Purkinje cell (primary cell): ENCODE measurements around the gene C2CD3. TPM values are rescaled to one million over a fixed set of nuclear protein-coding genes. Genes with fewer than 3 reads are reported as not detected.

Source experiments
- polyA plus RNA-seq: library from polyadenylated mRNA; unstranded; fragments of >200 nt; fragmentation: Nextera tagmentation; gene quantifications from 2 replicates; pipeline ENCODE4 v1.2.1, GENCODE V29; 2014

The C2CD3 gene, protein sequence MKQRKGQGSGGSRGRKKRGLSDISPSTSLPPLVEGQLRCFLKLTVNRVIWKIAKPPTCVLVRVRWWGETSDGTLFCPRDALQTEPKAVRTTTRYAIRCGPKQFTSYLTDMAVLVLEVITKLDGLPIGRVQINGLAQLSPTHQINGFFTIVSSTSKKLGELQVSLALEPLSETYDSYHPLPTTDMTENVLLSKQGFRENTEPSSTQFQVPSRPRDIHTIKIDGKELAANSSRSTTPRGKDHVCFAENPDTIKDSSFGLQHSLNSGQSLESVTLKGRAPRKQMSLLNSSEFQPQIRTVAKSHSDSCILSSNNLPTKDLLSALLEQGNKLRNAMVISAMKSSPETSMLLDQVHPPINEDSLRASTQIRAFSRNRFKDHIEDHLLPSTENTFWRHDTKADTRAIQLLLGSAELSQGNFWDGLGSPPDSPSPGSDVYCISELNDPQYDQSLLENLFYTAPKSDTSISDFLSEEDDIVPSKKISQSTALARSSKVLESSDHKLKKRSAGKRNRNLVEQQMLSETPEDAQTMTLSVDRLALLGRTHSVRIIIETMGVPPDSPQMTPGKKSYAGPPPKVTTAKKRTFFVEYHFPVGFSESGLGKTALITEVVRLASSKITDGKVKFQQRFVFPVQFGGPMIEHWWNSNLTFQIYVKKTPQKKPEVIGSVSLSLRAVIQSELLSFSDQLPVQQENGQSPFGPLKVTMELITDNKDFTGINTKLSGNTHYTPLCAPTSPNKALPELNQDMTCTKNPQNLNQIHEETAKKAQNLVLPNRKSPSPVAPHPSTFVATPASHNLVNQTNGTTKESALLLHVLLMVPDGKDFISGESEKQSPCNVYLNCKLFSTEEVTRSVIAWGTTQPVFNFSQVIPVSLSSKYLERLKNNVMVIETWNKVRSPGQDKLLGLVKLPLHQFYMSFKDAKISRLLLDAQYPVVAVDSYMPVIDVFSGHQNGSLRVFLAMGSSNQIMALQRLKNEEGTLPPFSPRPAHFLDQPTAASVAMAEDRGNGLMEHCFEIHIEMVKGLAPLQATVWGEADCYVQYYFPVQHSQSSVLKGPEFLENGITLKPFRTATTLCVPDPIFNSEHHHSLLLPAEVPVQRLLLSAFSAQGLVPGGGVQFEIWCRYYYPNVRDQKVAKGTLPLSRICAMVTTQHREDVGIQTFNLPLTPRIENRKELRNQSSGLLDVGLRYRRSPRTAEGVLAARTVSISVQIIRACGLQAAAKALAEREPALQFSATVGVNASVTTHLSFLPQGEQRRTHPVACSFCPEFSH (N-terminal part only)
- polyA plus RNA-seq: 5.3 and 6.6 TPM in 2 replicates

GRCh38 chr11:74170694-74171629 is at the start of gene C2CD3, which contains the start of gene PPME1:
C2CD3 (minus strand) TSS chr11:74171002; CDS start chr11:74170792, 210 bp downstream.
PPME1 (plus strand) TSS chr11:74171289; CDS start chr11:74171422, 133 bp downstream.

DNA sequence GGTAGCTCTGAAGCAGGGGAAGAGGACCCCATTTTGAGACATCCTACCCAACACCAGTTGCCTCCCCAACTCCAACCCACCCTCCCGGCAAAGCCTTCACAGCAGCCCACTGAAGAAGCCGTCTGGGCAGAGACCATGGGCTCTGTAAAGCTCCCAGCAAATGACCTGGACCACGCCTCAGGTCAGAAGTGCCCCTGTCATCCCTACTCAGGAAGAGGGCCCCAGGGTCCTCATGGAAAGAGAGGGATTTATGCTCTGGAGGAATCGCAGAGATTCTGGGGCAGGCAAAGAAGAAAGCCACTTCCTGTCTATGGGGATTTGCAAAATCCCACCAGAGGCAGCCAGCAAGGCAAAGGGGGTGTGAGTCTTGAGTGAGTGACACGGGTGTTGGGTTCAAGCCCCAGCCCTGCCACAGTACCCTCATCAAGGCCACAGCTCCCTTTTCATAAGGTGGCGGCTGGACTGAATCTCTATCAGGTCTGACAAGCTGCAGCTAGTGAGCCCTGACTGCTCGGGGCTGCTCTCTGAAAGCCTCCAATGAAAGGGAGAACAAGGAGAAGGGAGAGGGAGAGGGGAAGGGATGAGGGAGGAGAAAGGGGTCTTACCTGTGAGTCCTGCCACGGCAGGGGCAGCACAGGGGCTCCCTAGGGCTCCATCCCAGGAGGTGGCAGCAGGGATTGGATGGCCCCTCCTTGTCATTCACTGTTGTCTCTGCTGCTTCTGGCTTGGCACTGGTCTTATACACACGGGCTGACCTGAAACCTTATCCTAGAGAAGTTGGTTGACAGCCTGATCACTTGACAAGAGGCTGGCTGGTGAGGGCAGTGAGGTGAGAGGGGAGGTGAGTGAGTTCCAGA is 162.2 kb downstream of the C2CD3 start, which contains the start of gene UCP3:
UCP3 (minus strand) TSS at position 713 of the 857 bp plus-strand sequence. CDS start 2,043 bp downstream, outside the sequence.

GRCh38 chr11:73982595-73982989 is 188.2 kb downstream of the C2CD3 start, which contains the start of gene UCP2:
UCP2 (minus strand) TSS chr11:73982843; CDS start chr11:73978378, 4,465 bp downstream.

Other genes starting within 250 kb of the C2CD3 start
- not detected in 2 replicates for gene DNAJB13, start 220.0 kb downstream of the C2CD3 start, polyA plus RNA-seq
- not detected in 2 replicates for gene UCP2, start 188.2 kb downstream of the C2CD3 start, polyA plus RNA-seq
- gene UCP3, start 161.9 kb downstream of the C2CD3 start, polyA plus RNA-seq: 0.58 TPM in 1 of 2 replicates, not detected in the other
- gene PPME1, start 287 bp upstream of the C2CD3 start, polyA plus RNA-seq: 34.9 and 37.9 TPM in 2 replicates
- 4.2 TPM in 1 of 2 replicates, not detected in the other for gene P4HA3, start 140.6 kb upstream of the C2CD3 start, polyA plus RNA-seq
- gene PGM2L1, start 227.4 kb upstream of the C2CD3 start, polyA plus RNA-seq: 3.3 and 27.1 TPM in 2 replicates